ENCODE measurements around the gene FRMD3. TPM values are rescaled to one million over a fixed set of nuclear protein-coding genes. Genes with fewer than 3 reads are reported as not detected.

Gene FRMD3
- total RNA-seq, 4 donors from 2014 or later: 7.9 to 13.4 (median 11.8) TPM

- Histone ChIP-seq H3K36me3 (no peaks in the 10 kb centered on the region), H3K27ac (replicated peaks in 1 of 4) (no peak overlapping the region), H3K9me3 (no peaks in the 10 kb centered on the region), H3K27me3 (no peaks in the 10 kb centered on the region), H3K4me3 (no peak overlapping the region), H3K4me1 (no peaks in the 10 kb centered on the region)
- DNase-seq (ENCODE audit: extremely low spot score): no peak
- intact Hi-C loops (cut with DNase I): no loop called here
- TF ChIP-seq POLR2AphosphoS5 (IDR thresholded peaks at IDR 0.05) (no peak), POLR2A (IDR thresholded peaks at IDR 0.05; ENCODE audit: low read depth) (no peak), CTCF (IDR thresholded peaks at IDR 0.05) (no peak), EP300 (IDR thresholded peaks at IDR 0.05) (no peak)
- WGBS: 93% methylated on average over 5 of the region's 5 CpGs
Observed at GRCh38 chr9:83257937-83258891, 280.0 kb downstream of the FRMD3 start.

GRCh38 chr9:83247732-83248131 is 290.5 kb downstream of the FRMD3 start:
- no peak overlapping the region for H3K4me3 ChIP-seq
- 96% methylated on average over 4 of the region's 4 CpGs for WGBS
- TF ChIP-seq CTCF (IDR thresholded peaks at IDR 0.05) (no peak), EP300 (IDR thresholded peaks at IDR 0.05) (no peak), POLR2AphosphoS5 (IDR thresholded peaks at IDR 0.05) (no peak), POLR2A (IDR thresholded peaks at IDR 0.05; ENCODE audit: low read depth) (no peak)
- H3K27me3 ChIP-seq: no peaks in the 10 kb centered on the region
- no peak overlapping the region for H3K27ac ChIP-seq (replicated peaks in 1 of 4)
- peaks cover 0 to 5% (median 0%) of the 10 kb centered on the region in 4 donors for H3K4me1 ChIP-seq
- intact Hi-C loops (cut with DNase I): no loop called here
- DNase-seq (ENCODE audit: extremely low spot score): no peak
- peaks cover 0 to 30% (median 8%) of the 10 kb centered on the region in 4 donors for H3K36me3 ChIP-seq
- peaks cover 0 to 12% (median 3%) of the 10 kb centered on the region in 4 donors for H3K9me3 ChIP-seq

DNA sequence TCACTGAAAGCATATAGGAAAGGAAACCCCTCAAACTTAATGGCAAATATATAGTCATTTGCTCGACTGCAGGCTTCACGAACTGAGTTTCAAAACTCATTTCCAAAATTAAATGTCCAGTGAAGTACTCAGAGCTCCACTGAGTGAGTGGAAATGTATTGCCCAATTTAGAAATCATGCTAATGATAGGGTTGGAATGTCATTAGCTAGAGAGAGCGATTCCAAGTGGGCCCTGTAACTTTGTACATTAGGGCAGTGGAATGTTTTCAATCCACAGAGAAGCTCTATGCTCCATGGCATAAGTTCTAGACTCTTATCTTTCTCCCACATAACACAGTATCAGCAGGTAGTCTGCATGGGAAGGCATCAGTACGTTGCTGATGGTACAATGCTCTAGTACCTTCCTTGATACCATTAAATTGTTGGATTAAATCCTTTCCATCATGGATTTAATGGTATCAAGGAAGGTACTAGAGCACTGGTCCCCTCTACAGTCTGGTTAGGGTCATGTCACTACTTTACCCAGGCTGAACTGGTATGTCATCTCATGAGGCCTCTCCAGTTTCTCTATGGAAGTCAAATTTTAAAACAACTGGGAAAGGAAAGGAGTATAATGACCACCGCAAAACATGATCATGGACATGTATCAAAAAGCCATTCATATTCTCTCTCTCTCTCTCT is 292.1 kb downstream of the FRMD3 start:
- intact Hi-C loops (cut with DNase I): no loop called here
- TF ChIP-seq POLR2A (IDR thresholded peaks at IDR 0.05; ENCODE audit: low read depth) (no peak), CTCF (IDR thresholded peaks at IDR 0.05) (no peak), POLR2AphosphoS5 (IDR thresholded peaks at IDR 0.05) (no peak), EP300 (IDR thresholded peaks at IDR 0.05) (no peak)
- Histone ChIP-seq H3K27me3 (no peaks in the 10 kb centered on the region), H3K27ac (replicated peaks in 1 of 4) (no peak overlapping the region), H3K4me1 (peaks cover 0 to 5% (median 0%) of the 10 kb centered on the region in 4 donors), H3K4me3 (no peak overlapping the region), H3K9me3 (no peaks in the 10 kb centered on the region), H3K36me3 (peaks cover 0 to 37% (median 8%) of the 10 kb centered on the region in 4 donors)
- DNase-seq (ENCODE audit: extremely low spot score): no peak
- whole genome bisulfite sequencing: 90% methylated on average over 5 of the region's 5 CpGs

DNA sequence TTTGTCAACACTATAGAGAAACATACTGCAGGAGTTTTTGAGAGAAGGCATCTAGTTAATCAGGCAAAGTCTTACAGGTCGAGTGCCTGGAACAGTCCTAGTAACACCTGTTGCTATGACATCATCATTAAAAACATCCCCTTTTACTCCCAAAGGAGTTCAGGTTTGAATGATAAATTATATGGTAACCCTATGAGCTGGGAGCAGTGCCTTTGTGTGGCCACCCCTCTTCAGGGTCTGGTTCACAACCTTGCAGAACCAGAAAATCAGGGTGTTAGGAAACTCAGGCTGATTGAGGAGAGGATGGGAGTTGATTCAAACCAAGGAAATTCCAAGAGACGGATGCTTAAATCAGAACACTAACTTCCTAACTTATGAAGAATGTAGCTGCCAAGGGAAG is 296.1 kb downstream of the FRMD3 start:
- Histone ChIP-seq H3K9me3 (no peaks in the 10 kb centered on the region), H3K36me3 (peaks cover 0 to 19% (median 2%) of the 10 kb centered on the region in 4 donors), H3K27me3 (no peaks in the 10 kb centered on the region), H3K4me1 (peaks cover 0 to 17% (median 4%) of the 10 kb centered on the region in 4 donors), H3K4me3 (no peak overlapping the region), H3K27ac (replicated peaks in 1 of 4) (no peak overlapping the region)
- DNase-seq (ENCODE audit: extremely low spot score): no peak
- intact Hi-C loops (cut with DNase I): no loop called here
- TF ChIP-seq CTCF (IDR thresholded peaks at IDR 0.05) (no peak), EP300 (IDR thresholded peaks at IDR 0.05) (no peak), POLR2AphosphoS5 (IDR thresholded peaks at IDR 0.05) (no peak), POLR2A (IDR thresholded peaks at IDR 0.05; ENCODE audit: low read depth) (no peak)
- WGBS: 80% methylated on average over 2 of the region's 2 CpGs
